Peyer's patch (tissue), 4 donors: ENCODE data around the gene RSPH1.

ENCODE experiments used
- POLR2A ChIP-seq, 2 donors: fragments of 450-650 bp; IDR thresholded peaks; one replicate each; pipeline ENCODE4 v1.5.1; 2017; ENCODE audit warnings: antibody characterized with exemption in 2 of 2, mild to moderate bottlenecking in 2 of 2, moderate library complexity in 2 of 2
- TF ChIP-seq, protein P1 (sequence below), 6 experiments: fragments of 450-650 bp in 4 of 6; fragments of 200-600 bp in 2 of 6; sonication (generic) in 1 of 6; IDR thresholded peaks; one replicate each; pipeline ENCODE4 v1.5.1; 2017 to 2019; ENCODE audit warnings: antibody characterized with exemption in 6 of 6, mild to moderate bottlenecking in 3 of 6, moderate library complexity in 1 of 6

GRCh38 chr21:42500225-42500624 lies 4.2 kb upstream of the RSPH1 start:
- TF ChIP-seq, protein P1, sequence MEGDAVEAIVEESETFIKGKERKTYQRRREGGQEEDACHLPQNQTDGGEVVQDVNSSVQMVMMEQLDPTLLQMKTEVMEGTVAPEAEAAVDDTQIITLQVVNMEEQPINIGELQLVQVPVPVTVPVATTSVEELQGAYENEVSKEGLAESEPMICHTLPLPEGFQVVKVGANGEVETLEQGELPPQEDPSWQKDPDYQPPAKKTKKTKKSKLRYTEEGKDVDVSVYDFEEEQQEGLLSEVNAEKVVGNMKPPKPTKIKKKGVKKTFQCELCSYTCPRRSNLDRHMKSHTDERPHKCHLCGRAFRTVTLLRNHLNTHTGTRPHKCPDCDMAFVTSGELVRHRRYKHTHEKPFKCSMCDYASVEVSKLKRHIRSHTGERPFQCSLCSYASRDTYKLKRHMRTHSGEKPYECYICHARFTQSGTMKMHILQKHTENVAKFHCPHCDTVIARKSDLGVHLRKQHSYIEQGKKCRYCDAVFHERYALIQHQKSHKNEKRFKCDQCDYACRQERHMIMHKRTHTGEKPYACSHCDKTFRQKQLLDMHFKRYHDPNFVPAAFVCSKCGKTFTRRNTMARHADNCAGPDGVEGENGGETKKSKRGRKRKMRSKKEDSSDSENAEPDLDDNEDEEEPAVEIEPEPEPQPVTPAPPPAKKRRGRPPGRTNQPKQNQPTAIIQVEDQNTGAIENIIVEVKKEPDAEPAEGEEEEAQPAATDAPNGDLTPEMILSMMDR (IDR thresholded peaks at IDR 0.05), result no peak
- TF ChIP-seq POLR2A (IDR thresholded peaks at IDR 0.05), result no peak
